ENCODE data around the gene SARDH. TPM values are rescaled to one million over a fixed set of nuclear protein-coding genes. Genes with fewer than 3 reads are reported as not detected.

The SARDH gene
- total and polyA plus RNA-seq, 9 of the 15 experiments (the other 6 are each of a cell fraction or from before 2014, with no cell fraction given) = 0.14 TPM; not detected in 8

DNA sequence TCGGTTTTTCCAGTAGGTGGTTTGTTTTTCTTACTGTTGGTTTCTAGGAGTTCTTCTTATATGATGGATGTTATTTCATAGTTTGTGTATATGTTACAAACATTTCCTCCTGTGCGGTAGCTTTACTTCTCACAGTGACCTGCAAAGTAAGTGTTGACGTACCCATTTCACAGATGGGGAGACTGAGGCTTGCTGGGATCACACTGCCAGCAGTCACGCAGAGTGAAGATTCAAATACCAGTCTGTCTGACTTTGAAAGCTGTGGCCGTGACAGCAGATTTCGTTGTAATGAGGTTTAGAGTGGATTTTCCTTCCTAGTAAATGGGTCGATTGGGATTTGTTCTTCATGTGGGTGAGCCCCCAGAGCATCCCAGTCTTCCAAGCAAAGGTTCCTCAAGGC is 89.0 kb downstream of the SARDH start:
- in situ Hi-C loops (cut with MboI) = no loop called here
- DNase-seq (ENCODE audit: extremely low read depth in 1 of 4, low spot score in 3 of 4) (no peak), ATAC-seq (no peak), FAIRE-seq (no peak)
- BruUV-seq (replicated peaks) = no TSS peak
- H3K9ac ChIP-seq (ENCODE audit: insufficient read depth in 1 of 2, low read depth in 2 of 2, low read length in 2 of 2) = no peak overlapping the region
- no peak overlapping the region for H3K4me2 ChIP-seq (ENCODE audit: insufficient read depth, low read length)
- ChIA-PET POLR2A (interaction anchor here (0.6 kb wide), 1 partner anchor 8 kb away, joined by 4 read pairs; no protein-coding TSS in a partner anchor), CTCF (ENCODE audit: low intra/inter-chr PET ratio) (no interaction called here)
- H3K79me2 ChIP-seq (ENCODE audit: control insufficient read depth, insufficient read depth, low read length) = no peaks in the 10 kb centered on the region
- no peaks in the 10 kb centered on the region for H3K9me3 ChIP-seq (replicated peaks; ENCODE audit: control insufficient read depth, insufficient read depth, low read depth, low read length)
- H2AFZ ChIP-seq (ENCODE audit: low read depth, low read length) = no peak overlapping the region
- peaks cover 12 to 67% of the 10 kb centered on the region in 2 experiments; a peak in 4 of 5 replicates for H3K27me3 ChIP-seq (ENCODE audit: control insufficient read depth in 2 of 2, insufficient read depth in 2 of 2, low read length in 2 of 2)
- no peak overlapping the region for H3K4me3 ChIP-seq
- peaks cover 3% of the 10 kb centered on the region for H4K20me1 ChIP-seq (replicated peaks; ENCODE audit: control insufficient read depth, insufficient read depth, low read length)
- no peaks in the 10 kb centered on the region for H3K4me1 ChIP-seq (replicated peaks in 1 of 2; ENCODE audit: control insufficient read depth in 2 of 2, insufficient read depth in 2 of 2, low read length in 2 of 2)
- WGBS (ENCODE audit: insufficient coverage, low coverage, missing lambda C conversion rate) = 5% methylated on average over 7 of the region's 7 CpGs
- no peaks in the 10 kb centered on the region for H3K9me1 ChIP-seq (ENCODE audit: control insufficient read depth, insufficient read depth, low read length)
- intact Hi-C loops (cut with micrococcal nuclease) = no loop called here
- no peaks in the 10 kb centered on the region for H3K36me3 ChIP-seq (ENCODE audit: control insufficient read depth, insufficient read depth, low read length)
- no peak overlapping the region for H3K27ac ChIP-seq (ENCODE audit: extremely low read depth, low read depth, low read length)
- TF ChIP-seq ZNF589 (CRISPR knock-in tag; IDR thresholded peaks at IDR 0.05; ENCODE audit: low read depth) = no peak
- TF ChIP-seq, protein P1, sequence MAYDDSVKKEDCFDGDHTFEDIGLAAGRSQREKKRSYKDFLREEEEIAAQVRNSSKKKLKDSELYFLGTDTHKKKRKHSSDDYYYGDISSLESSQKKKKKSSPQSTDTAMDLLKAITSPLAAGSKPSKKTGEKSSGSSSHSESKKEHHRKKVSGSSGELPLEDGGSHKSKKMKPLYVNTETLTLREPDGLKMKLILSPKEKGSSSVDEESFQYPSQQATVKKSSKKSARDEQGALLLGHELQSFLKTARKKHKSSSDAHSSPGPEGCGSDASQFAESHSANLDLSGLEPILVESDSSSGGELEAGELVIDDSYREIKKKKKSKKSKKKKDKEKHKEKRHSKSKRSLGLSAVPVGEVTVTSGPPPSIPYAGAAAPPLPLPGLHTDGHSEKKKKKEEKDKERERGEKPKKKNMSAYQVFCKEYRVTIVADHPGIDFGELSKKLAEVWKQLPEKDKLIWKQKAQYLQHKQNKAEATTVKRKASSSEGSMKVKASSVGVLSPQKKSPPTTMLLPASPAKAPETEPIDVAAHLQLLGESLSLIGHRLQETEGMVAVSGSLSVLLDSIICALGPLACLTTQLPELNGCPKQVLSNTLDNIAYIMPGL (CRISPR knock-in tag; IDR thresholded peaks at IDR 0.05) = no peak
- peak; percentile 82 for TF ChIP-seq BCOR (IDR thresholded peaks at IDR 0.05)
- TF ChIP-seq ELF4 (CRISPR knock-in tag; IDR thresholded peaks at IDR 0.05) = no peak
- no peak for TF ChIP-seq DDX20 (tag; IDR thresholded peaks at IDR 0.05; ENCODE audit: low read depth)
- TF ChIP-seq NR0B1 (IDR thresholded peaks at IDR 0.05; ENCODE audit: partially characterized antibody) = no peak
- no peak for TF ChIP-seq ZNF239 (CRISPR knock-in tag; IDR thresholded peaks at IDR 0.05)
- TF ChIP-seq, protein P2, sequence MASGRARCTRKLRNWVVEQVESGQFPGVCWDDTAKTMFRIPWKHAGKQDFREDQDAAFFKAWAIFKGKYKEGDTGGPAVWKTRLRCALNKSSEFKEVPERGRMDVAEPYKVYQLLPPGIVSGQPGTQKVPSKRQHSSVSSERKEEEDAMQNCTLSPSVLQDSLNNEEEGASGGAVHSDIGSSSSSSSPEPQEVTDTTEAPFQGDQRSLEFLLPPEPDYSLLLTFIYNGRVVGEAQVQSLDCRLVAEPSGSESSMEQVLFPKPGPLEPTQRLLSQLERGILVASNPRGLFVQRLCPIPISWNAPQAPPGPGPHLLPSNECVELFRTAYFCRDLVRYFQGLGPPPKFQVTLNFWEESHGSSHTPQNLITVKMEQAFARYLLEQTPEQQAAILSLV (tag; IDR thresholded peaks at IDR 0.05) = no peak
- no peak for TF ChIP-seq GABPA (tag; conservative IDR thresholded peaks at IDR 0.05; ENCODE audit: low read depth)
- no peak for TF ChIP-seq HES1 (IDR thresholded peaks at IDR 0.05; ENCODE audit: low read depth)
- TF ChIP-seq KLF10 (CRISPR knock-in tag; IDR thresholded peaks at IDR 0.05) = no peak
- TF ChIP-seq PML (IDR thresholded peaks at IDR 0.05; ENCODE audit: low read length) = no peak
- no peak for TF ChIP-seq ZNF253 (CRISPR knock-in tag; conservative IDR thresholded peaks at IDR 0.05)
- TF ChIP-seq RBM25 (IDR thresholded peaks at IDR 0.05; ENCODE audit: low read depth, low read length, severe bottlenecking) = peak; percentile 71
- no peak for TF ChIP-seq SP1 (CRISPR knock-in tag; IDR thresholded peaks at IDR 0.05)
- TF ChIP-seq PTBP1 (IDR thresholded peaks at IDR 0.05; ENCODE audit: low read depth, low read length) = no peak
